Stimulated activated CD4-positive, alpha-beta T cell treated with anti-CD3 and anti-CD28 coated beads, TNF-alpha, amount 100 ng/mL, for 24 hours (primary cell): ENCODE results near the gene ITGA1.

Source experiments
- DNase-seq, 3 experiments: peaks; one replicate each; pipeline ENCODE4 v3.0.0-alpha.2; 2020; ENCODE audit warnings: low read depth in 3 of 3

The ITGA1 gene

DNA sequence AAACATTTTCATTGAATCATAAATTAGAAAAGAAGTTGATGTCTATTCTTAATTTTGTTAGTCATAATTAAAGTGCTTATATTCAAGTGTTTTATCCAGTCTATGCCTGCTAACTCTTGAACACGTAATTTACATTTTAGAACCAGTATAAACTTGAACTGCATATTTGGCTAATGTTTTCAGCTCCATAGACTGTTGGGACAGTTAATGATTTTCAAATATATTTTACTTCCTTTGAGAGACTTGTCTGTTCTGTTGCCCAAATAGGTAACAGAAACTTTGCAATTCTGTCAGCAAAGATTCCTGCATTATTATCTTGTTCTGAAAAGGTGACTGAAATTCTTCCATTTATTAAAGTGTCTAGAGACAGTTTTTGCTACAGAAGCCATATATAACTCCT, 209.3 kb downstream of the ITGA1 start:
- DNase-seq: no peak

DNA sequence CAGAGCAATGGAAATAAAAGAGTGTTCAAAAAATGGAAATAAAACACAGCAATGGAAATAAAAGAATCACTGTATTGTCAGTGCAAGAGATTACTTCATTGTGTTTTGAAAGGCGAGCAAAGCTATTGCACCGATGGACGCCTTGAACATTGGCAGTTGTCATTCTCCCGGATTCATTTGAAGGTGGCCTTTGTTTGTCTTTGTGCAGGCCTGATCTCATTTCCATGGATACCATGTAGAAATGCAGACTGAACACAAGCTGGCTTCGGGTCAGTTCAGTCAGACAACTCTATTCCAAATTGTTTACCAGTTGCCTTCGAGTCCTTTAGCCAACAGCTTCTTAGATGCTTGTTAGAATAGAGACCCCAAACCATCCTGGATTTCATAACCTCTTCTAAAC, 209.7 kb downstream of the ITGA1 start:
- no peak for DNase-seq

DNA sequence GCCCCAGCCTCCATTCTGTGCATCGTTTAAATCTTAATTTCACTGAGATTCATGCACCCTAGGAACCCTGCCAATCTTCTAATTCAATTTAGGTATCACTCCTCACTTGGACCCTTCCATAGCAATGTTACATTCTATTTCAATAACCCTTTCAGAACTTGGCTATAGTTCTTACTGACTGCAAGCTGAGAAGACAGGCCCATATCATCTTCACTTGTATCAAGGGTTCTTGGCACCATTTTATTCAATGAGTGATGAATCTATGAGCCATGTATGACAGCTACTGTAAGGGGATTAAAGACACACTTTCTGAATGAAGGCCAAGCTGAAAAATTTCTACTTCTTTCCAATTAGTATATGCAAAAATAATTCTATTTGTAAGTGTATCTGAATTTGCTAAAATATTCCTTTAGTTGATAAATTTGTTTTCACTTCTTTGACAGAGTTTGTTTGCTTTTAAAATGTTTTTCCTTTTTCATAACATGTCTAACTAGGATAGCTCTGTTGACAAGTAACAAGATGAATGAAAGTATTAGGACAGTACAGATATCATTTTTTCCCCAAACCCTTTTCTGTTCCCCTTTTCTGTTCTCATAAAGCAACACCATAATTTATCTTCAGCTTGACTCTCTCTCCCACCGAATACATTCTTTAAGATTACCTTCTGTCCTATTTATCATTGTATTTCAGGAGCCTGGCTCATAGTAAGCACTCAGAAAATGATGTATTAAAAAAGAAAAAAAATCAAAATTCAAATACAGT, 211.0 kb downstream of the ITGA1 start:
- DNase-seq: no peak

DNA sequence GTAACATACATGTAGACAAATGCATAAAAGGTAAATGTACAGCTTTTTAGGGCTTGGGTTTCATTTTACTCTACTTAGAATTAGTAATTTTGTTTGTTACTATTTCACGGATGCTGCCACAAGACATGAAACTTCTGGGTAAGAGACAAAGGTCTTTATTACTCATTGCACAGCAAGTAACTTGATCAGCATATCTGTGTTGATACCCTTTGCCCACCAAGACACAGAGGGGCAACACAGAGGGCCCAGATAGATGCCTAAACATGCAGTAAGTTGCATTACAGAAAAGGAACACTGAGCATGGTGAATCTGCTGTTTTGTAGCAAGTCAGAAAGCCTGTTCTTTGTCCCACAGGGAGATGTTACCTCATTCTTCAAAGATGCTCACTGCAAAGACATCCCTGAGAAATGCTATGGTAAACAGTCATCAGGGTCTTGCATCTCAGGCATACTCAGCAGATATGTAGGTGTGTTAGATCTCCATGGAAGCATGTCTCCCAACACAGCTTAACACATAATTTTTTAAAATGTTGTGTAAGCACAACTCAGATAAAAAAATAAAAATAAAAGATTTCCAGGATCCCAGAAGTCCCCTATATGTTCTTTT, 211.7 kb downstream of the ITGA1 start:
- no peak for DNase-seq

DNA sequence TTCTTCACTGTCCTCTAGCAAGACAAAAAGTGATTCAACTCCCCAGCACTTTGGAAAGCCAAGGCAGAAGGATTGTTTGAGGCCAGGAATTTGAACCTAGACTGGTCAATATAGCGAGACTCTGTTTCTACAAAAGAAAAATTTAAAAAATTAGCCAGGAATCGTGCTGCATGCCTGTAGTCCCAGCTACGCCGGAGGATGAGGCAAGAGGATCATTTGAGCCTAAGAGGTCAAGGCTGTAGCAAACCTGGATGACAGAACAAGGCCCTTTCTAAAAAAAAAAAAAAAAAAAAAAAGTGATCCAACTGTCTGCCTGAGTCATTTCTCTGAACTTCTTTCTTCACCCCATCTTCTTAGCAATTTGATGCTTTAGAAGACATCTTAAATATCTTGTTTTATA, 213.8 kb downstream of the ITGA1 start:
- DNase-seq: no peak

DNA sequence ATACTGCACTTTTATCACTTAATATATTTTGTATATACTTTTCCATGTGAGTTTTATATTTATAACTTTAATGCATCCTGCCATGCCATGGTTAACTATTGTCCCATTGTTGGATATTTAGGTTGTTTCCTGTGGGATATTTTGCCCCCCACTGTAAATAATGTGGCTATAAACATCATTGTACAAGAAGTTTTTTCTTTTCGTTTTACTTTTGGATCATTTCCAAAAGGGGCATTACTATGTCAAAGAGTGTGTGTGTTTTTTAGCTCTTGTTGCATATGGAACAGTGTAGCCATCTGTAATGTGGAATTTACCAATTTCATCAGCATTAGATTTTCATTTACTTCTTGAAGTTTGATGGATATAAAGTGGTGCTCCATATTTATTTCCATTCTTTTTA, 214.8 kb downstream of the ITGA1 start:
- DNase-seq: no peak

DNA sequence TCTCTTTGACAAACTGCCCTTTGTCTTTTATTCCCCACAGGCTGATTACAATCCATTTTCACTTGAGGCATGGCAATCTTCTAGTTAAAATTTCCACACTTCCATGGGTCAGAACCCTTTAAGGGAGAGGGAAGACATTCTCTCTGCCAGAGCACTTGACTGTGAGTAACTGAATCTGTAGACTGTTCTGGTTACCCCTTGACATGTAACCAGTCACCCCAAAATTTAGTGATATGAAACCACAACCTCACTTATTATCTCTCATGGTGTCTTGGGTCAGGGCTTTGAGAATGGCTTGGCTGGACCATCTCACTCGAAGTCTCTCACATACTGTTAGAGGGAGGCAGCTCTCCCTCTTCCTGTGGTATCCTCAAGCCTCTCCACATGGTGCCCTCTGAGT, 215.4 kb downstream of the ITGA1 start:
- DNase-seq: no peak

DNA sequence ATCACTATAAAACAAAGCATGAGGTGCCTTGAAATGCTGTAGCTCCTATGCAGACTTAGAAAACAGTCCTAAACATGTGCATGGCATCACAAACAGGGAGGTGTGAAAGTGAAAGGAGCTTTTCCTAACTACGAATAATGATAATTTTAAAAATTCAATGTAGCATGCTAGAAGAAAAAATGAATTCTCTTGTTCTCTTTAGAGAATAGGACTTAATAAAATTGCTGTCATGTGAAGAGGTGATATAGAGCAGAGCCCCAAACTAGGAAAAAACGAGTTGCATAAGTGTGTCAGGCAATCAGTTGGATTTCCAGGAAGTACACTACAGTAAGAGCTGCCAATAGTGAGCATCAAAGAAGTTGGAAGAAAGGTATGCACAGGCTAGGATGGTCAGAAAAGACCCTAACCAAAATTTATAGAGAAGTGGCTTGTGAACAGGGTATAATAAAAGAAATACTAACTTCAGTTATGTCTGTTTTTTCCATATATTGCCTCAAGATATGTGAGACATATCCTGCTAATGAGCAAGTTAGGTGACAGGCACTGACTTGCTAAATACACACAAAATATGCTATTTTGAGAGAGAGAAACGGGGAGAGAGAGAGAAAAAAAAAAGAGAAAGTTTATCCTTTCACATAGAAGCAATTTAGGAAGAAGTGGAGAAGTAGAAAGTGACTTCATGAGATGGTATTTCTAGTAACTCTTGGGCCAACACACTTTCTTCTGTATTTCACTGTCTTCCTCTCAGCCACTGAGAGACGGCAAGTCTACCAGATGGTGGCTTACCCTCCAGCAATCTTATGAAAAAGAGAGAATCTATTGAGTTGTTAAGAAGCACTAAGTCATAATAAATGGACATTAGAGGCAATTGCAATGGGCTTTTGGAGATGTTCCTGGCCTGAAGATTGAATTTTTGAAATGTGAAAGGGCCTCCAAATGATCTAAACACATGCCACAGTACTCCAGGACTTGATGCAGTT, 219.5 kb downstream of the ITGA1 start:
- DNase-seq: no peak

DNA sequence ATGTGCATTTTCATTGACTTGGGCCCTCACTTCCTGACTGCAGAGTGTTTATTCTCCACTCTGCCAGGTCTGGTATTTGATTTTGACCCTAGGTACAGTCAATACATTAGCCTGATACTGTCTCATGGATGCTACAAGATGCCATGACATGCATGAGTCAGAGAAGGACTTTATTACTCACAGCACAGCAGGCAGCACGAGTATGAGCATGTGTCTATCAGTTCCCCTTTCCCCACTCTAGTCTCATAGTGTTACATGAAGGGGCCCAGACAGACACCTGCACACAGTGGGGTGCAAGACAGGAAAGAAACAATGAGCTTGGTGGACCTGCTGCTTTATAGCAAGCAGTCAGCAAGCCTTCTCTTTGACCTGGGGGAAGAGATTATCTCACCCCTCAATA, 221.0 kb downstream of the ITGA1 start:
- DNase-seq: peak in 1 of 3 experiments; percentile 26
